ENCODE data around the gene SERPINB1. TPM values are rescaled to one million over a fixed set of nuclear protein-coding genes. Genes with fewer than 3 reads are reported as not detected.

Gene SERPINB1
- total and polyA plus RNA-seq, 9 of the 15 experiments (the other 6 are each of a cell fraction or from before 2014, with no cell fraction given) = 33.9 to 108 (median 63.8) TPM

DNA sequence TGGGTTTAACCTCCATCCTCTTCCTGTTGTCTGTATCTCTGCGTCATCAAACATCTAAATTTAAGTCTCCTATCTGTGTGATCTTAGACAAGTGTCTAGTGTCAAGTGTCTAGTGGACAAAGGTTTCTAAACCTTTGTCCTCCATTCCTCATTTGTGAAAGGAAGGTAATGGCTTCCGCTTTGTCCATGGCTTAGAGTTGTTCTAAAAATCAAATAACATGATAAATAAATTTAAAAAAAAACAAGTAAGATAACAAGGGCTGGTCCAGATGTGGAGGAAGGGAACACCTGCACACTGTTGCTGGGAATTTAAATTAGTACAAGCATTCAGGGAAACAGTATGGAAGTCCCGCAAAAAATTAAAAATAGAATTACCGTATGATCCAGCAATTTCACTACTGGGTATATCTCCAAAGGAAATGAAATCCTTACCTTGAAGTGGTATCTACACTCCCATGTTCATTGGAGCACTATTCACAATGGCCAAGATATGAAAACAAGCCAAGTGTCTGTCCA lies 17.6 kb upstream of the SERPINB1 start:
- no peak for FAIRE-seq
- 58% methylated on average over 4 of the region's 4 CpGs for WGBS (ENCODE audit: insufficient coverage, low coverage, missing lambda C conversion rate)
- POLR2A ChIA-PET = interaction anchor here (0.8 to 3.3 kb wide), 6 partner anchors 11 to 44 kb away, joined by 4 to 23 read pairs (median 9); partner anchors contain the start of genes SERPINB1 and SERPINB9
- DNase-seq (ENCODE audit: extremely low read depth in 1 of 4, low spot score in 3 of 4) = no peak
- no peaks in the 10 kb centered on the region for H3K27me3 ChIP-seq (ENCODE audit: control insufficient read depth in 2 of 2, insufficient read depth in 2 of 2, low read length in 2 of 2)
- H3K27ac ChIP-seq (ENCODE audit: extremely low read depth, low read depth, low read length) = peak overlapping the region; percentile 98
- H3K9me1 ChIP-seq (ENCODE audit: control insufficient read depth, insufficient read depth, low read length) = no peaks in the 10 kb centered on the region
- H3K4me2 ChIP-seq (ENCODE audit: insufficient read depth, low read length) = peak overlapping the region; percentile 84
- ATAC-seq = no peak
- H4K20me1 ChIP-seq (replicated peaks; ENCODE audit: control insufficient read depth, insufficient read depth, low read length) = no peaks in the 10 kb centered on the region
- CTCF ChIA-PET (ENCODE audit: low intra/inter-chr PET ratio) = no interaction called here
- no peak overlapping the region for H3K4me3 ChIP-seq
- no peaks in the 10 kb centered on the region for H3K36me3 ChIP-seq (ENCODE audit: control insufficient read depth, insufficient read depth, low read length)
- H3K9ac ChIP-seq (ENCODE audit: insufficient read depth in 1 of 2, low read depth in 2 of 2, low read length in 2 of 2) = peak overlapping the region; percentile 84 to 87; a peak in 3 of 4 replicates
- H3K4me1 ChIP-seq (replicated peaks in 1 of 2; ENCODE audit: control insufficient read depth in 2 of 2, insufficient read depth in 2 of 2, low read length in 2 of 2) = peaks cover 44 to 53% of the 10 kb centered on the region in 2 experiments
- no TSS peak for BruUV-seq (replicated peaks)
- no peaks in the 10 kb centered on the region for H3K79me2 ChIP-seq (ENCODE audit: control insufficient read depth, insufficient read depth, low read length)
- H2AFZ ChIP-seq (ENCODE audit: low read depth, low read length) = peak overlapping the region; percentile 93
- no peaks in the 10 kb centered on the region for H3K9me3 ChIP-seq (replicated peaks; ENCODE audit: control insufficient read depth, insufficient read depth, low read depth, low read length)
- in situ Hi-C loops (cut with MboI) = loop anchor here (5.0 kb wide), 3 partner anchors 38 to 128 kb away; no protein-coding TSS in a partner anchor
- intact Hi-C loops (cut with micrococcal nuclease) = no loop called here
- TF ChIP-seq, protein P1, sequence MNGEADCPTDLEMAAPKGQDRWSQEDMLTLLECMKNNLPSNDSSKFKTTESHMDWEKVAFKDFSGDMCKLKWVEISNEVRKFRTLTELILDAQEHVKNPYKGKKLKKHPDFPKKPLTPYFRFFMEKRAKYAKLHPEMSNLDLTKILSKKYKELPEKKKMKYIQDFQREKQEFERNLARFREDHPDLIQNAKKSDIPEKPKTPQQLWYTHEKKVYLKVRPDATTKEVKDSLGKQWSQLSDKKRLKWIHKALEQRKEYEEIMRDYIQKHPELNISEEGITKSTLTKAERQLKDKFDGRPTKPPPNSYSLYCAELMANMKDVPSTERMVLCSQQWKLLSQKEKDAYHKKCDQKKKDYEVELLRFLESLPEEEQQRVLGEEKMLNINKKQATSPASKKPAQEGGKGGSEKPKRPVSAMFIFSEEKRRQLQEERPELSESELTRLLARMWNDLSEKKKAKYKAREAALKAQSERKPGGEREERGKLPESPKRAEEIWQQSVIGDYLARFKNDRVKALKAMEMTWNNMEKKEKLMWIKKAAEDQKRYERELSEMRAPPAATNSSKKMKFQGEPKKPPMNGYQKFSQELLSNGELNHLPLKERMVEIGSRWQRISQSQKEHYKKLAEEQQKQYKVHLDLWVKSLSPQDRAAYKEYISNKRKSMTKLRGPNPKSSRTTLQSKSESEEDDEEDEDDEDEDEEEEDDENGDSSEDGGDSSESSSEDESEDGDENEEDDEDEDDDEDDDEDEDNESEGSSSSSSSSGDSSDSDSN (IDR thresholded peaks at IDR 0.05; ENCODE audit: borderline replicate concordance in 1 of 2, low read depth in 2 of 2, low read length in 2 of 2) = no peak
- TF ChIP-seq KLF16 (IDR thresholded peaks at IDR 0.05) (no peak), ZNF668 (CRISPR knock-in tag; IDR thresholded peaks at IDR 0.05) (0 out of 2 replicates have a peak, but pooled peaks have one; percentile 4), BACH1 (tag; IDR thresholded peaks at IDR 0.05) (0 out of 2 replicates have a peak, but pooled peaks have one; percentile 14), CREM (IDR thresholded peaks at IDR 0.05; ENCODE audit: low read depth) (0 out of 2 replicates have a peak, but pooled peaks have one; percentile 2), NR2C1 (IDR thresholded peaks at IDR 0.05) (no peak), NR2C1 (tag; IDR thresholded peaks at IDR 0.05) (0 out of 2 replicates have a peak, but pooled peaks have one; percentile 42), ZNF592 (IDR thresholded peaks at IDR 0.05) (0 out of 2 replicates have a peak, but pooled peaks have one; percentile 7), OTX1 (CRISPR knock-in tag; IDR thresholded peaks at IDR 0.05) (no peak), ZNF197 (CRISPR knock-in tag; IDR thresholded peaks at IDR 0.05; ENCODE audit: low read depth) (peak; percentile 32; the same call in 1 of the 2 replicates), ZNF589 (CRISPR knock-in tag; IDR thresholded peaks at IDR 0.05; ENCODE audit: low read depth) (no peak), SMARCA4 (IDR thresholded peaks at IDR 0.05) (no peak), CREB5 (CRISPR knock-in tag; IDR thresholded peaks at IDR 0.05) (no peak)
- TF ChIP-seq, protein P2, sequence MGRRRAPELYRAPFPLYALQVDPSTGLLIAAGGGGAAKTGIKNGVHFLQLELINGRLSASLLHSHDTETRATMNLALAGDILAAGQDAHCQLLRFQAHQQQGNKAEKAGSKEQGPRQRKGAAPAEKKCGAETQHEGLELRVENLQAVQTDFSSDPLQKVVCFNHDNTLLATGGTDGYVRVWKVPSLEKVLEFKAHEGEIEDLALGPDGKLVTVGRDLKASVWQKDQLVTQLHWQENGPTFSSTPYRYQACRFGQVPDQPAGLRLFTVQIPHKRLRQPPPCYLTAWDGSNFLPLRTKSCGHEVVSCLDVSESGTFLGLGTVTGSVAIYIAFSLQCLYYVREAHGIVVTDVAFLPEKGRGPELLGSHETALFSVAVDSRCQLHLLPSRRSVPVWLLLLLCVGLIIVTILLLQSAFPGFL (CRISPR knock-in tag; IDR thresholded peaks at IDR 0.05) = no peak
